OCI-LY7 (cell line): Measurements from ENCODE around the gene GCM1. TPM values are rescaled to one million over a fixed set of nuclear protein-coding genes. Genes with fewer than 3 reads are reported as not detected.
"Not testable (repeated sequence)": the region's sequence is repeated elsewhere in the genome, so short reads cannot be mapped to it uniquely, and the experiment has no call there.

Source experiments
- BruUV-seq: library from RNA; stranded (reverse); fragments of 400-500 nt; replicated peaks from 2 replicates; lab custom pipeline; 2021; lab: Mats Ljungman, UMichigan
- CTCF ChIA-PET: fragments of 300-600 bp; sonication (Branson Sonifier 250); formaldehyde crosslinking; loops from one replicate; lab custom pipeline; 2022; ENCODE audit warnings: antibody characterized with exemption; ENCODE audit not compliant: unreplicated experiment; lab: Charles Lee
- POLR2A ChIA-PET: fragments of 300-600 bp; sonication (Branson Sonifier 250); formaldehyde crosslinking; loops from one replicate; lab custom pipeline; 2022; ENCODE audit warnings: antibody characterized with exemption; lab: Charles Lee
- DNase-seq: peaks from one replicate; pipeline ENCODE4 v3.0.0-alpha.2; 2015; ENCODE audit warnings: low spot score
- H2AFZ ChIP-seq: fragments of 200-600 bp; sonication (generic), shearing (Covaris generic); 2 replicates; pipeline ENCODE4 v1.6.1; 2014; ENCODE audit warnings: mild to moderate bottlenecking, antibody characterized with exemption, low read length, moderate library complexity
- H3K27ac ChIP-seq: fragments of 200-600 bp; sonication (generic); 2 replicates; pipeline ENCODE4 v1.5.1; 2014; ENCODE audit warnings: mixed run types, low read depth, mild to moderate bottlenecking, moderate library complexity, low read length, inconsistent platforms; ENCODE audit not compliant: poor library complexity, severe bottlenecking
- H3K36me3 ChIP-seq: fragments of 200-600 bp; sonication (generic); 2 replicates; pipeline ENCODE4 v1.6.1; 2014; ENCODE audit warnings: mild to moderate bottlenecking, antibody characterized with exemption, low read length, moderate library complexity, mixed read lengths; ENCODE audit not compliant: insufficient read depth
- H3K4me1 ChIP-seq: fragments of 200-600 bp; sonication (generic); 2 replicates; pipeline ENCODE4 v1.5.1; 2014; ENCODE audit warnings: mild to moderate bottlenecking, low read length; ENCODE audit not compliant: insufficient read depth, poor library complexity, severe bottlenecking
- H3K4me2 ChIP-seq: fragments of 200-600 bp; sonication (generic); 2 replicates; pipeline ENCODE4 v1.6.1; 2014; ENCODE audit warnings: mild to moderate bottlenecking, low read length
- H3K4me3 ChIP-seq: fragments of 200-600 bp; sonication (generic); 2 replicates; pipeline ENCODE4 v1.5.1; 2014; ENCODE audit warnings: mild to moderate bottlenecking, low read depth, low read length; ENCODE audit not compliant: poor library complexity, severe bottlenecking
- H3K79me2 ChIP-seq: fragments of 200-600 bp; sonication (generic); 2 replicates; pipeline ENCODE4 v1.6.1; 2016; ENCODE audit warnings: low read depth, mild to moderate bottlenecking, low read length, moderate library complexity, mixed read lengths; ENCODE audit not compliant: insufficient read depth
- H3K9me2 ChIP-seq: fragments of 200-600 bp; sonication (generic); 2 replicates; pipeline ENCODE4 v1.6.1; 2016; ENCODE audit warnings: mild to moderate bottlenecking, low read length, mixed read lengths; ENCODE audit not compliant: insufficient read depth
- H3K9me3 ChIP-seq: fragments of 200-600 bp; sonication (generic); 2 replicates; pipeline ENCODE4 v1.6.1; 2014; ENCODE audit warnings: mild to moderate bottlenecking, mixed run types, low read length, mixed read lengths
- H4K20me1 ChIP-seq: fragments of 200-600 bp; sonication (generic); 2 replicates; pipeline ENCODE4 v1.6.1; 2014; ENCODE audit warnings: mild to moderate bottlenecking, antibody characterized with exemption, low read length, moderate library complexity, mixed read lengths; ENCODE audit not compliant: insufficient read depth
- CTCF ChIP-seq: fragments of 200-600 bp; sonication (generic); conservative IDR thresholded peaks from 2 replicates; pipeline ENCODE4 v1.5.1; 2014; ENCODE audit warnings: mild to moderate bottlenecking, antibody characterized with exemption, low read length, moderate library complexity, mixed read lengths
- EZH2phosphoT487 ChIP-seq: fragments of 200-600 bp; sonication (generic); IDR thresholded peaks from 2 replicates; pipeline ENCODE4 v1.6.1; 2018; ENCODE audit warnings: low read depth, borderline replicate concordance, mild to moderate bottlenecking, mixed run types, antibody characterized with exemption, low read length, moderate library complexity, mixed read lengths
- intact Hi-C: fragments of 100-400 bp; cut with micrococcal nuclease; formaldehyde crosslinking; loops from one replicate; pipeline ENCODE4 v1.10.0; 2022; ENCODE audit not compliant: unreplicated experiment
- total RNA-seq, 2 experiments: library from RNA; depleted of rRNA in 1 of 2; stranded (reverse); fragments of >200 nt in 1 of 2; shearing (Covaris generic) in 1 of 2; gene quantifications; 2 replicates each; pipeline ENCODE4 v1.2.3, GENCODE V29; 2014 to 2022

Gene GCM1
- total RNA-seq, 2 experiments from 2014 or later = not detected

- CTCF ChIA-PET = no interaction called here
Measured at GRCh38 chr6:53162606-53163005, 14.0 kb upstream of the GCM1 start.

GRCh38 chr6:53161481-53162009 lies 12.9 kb upstream of the GCM1 start:
- Histone ChIP-seq H3K79me2 (no peaks in the 10 kb centered on the region), H3K9me2 (no peaks in the 10 kb centered on the region), H3K4me1 (no peaks in the 10 kb centered on the region), H3K9me3 (no peaks in the 10 kb centered on the region), H4K20me1 (no peaks in the 10 kb centered on the region), H3K36me3 (no peaks in the 10 kb centered on the region), H3K27ac (no peak overlapping the region), H3K4me3 (no peak overlapping the region), H2AFZ (no peak overlapping the region), H3K4me2 (no peak overlapping the region)
- no TSS peak for BruUV-seq
- intact Hi-C loops = loop anchor here (10.0 kb wide), 1 partner anchor 493 kb away; no protein-coding TSS in a partner anchor
- DNase-seq = no peak
- ChIA-PET CTCF (no interaction called here), POLR2A (interaction anchor here (0.6 kb wide), 1 partner anchor 14 kb away, joined by 3 read pairs; no protein-coding TSS in a partner anchor)
- no peak for TF ChIP-seq CTCF
- no peak for TF ChIP-seq EZH2phosphoT487

More at GRCh38 chr6:53162606-53163005, 14.0 kb upstream of the GCM1 start:
- H2AFZ ChIP-seq = peak overlapping the region; percentile 38; the same call in 1 of the 2 replicates
- H3K36me3 ChIP-seq = no peaks in the 10 kb centered on the region
- POLR2A ChIA-PET = interaction anchor here (0.6 kb wide), 1 partner anchor 69 kb away, joined by 3 read pairs; no protein-coding TSS in a partner anchor
- H3K9me3 ChIP-seq = no peaks in the 10 kb centered on the region
- no peaks in the 10 kb centered on the region for H3K4me1 ChIP-seq
- H3K27ac ChIP-seq = no peak overlapping the region
- BruUV-seq = no TSS peak
- no peaks in the 10 kb centered on the region for H4K20me1 ChIP-seq
- DNase-seq = no peak
- intact Hi-C loops = loop anchor here (10.0 kb wide), 1 partner anchor 492 kb away; no protein-coding TSS in a partner anchor
- no peak overlapping the region for H3K4me2 ChIP-seq
- no peaks in the 10 kb centered on the region for H3K79me2 ChIP-seq
- no peaks in the 10 kb centered on the region for H3K9me2 ChIP-seq
- TF ChIP-seq CTCF = no peak
- no peak for TF ChIP-seq EZH2phosphoT487
- H3K4me3 ChIP-seq = no peak overlapping the region

GRCh38 chr6:53159558-53159957 lies 10.9 kb upstream of the GCM1 start:
- no peak overlapping the region for H2AFZ ChIP-seq
- CTCF ChIA-PET = no interaction called here
- no peaks in the 10 kb centered on the region for H3K9me3 ChIP-seq
- intact Hi-C loops = loop anchor here (10.0 kb wide), 1 partner anchor 565 kb away; no protein-coding TSS in a partner anchor
- no peak overlapping the region for H3K4me2 ChIP-seq
- H3K4me3 ChIP-seq = no peak overlapping the region
- DNase-seq = no peak
- TF ChIP-seq EZH2phosphoT487 (no peak), CTCF (no peak)
- no peaks in the 10 kb centered on the region for H3K9me2 ChIP-seq
- no peaks in the 10 kb centered on the region for H3K36me3 ChIP-seq
- no peak overlapping the region for H3K27ac ChIP-seq
- no TSS peak for BruUV-seq
- POLR2A ChIA-PET = interaction anchor here (0.6 kb wide), 1 partner anchor 275 kb away, joined by 3 read pairs; no protein-coding TSS in a partner anchor
- no peaks in the 10 kb centered on the region for H4K20me1 ChIP-seq
- no peaks in the 10 kb centered on the region for H3K4me1 ChIP-seq
- no peaks in the 10 kb centered on the region for H3K79me2 ChIP-seq

GRCh38 chr6:53158076-53158475 lies 9.4 kb upstream of the GCM1 start:
- H3K4me3 ChIP-seq, H2AFZ ChIP-seq, BruUV-seq, H3K36me3 ChIP-seq, H3K4me1 ChIP-seq, H3K27ac ChIP-seq, DNase-seq, POLR2A ChIA-PET, H3K79me2 ChIP-seq, H4K20me1 ChIP-seq, H3K9me3 ChIP-seq, H3K4me2 ChIP-seq, H3K9me2 ChIP-seq, CTCF ChIA-PET: not testable (repeated sequence)
- intact Hi-C loops = loop anchor here (10.0 kb wide), 1 partner anchor 567 kb away; no protein-coding TSS in a partner anchor
